ENCODE data around the gene PARD3. TPM values are rescaled to one million over a fixed set of nuclear protein-coding genes. Genes with fewer than 3 reads are reported as not detected.

Gene PARD3
- total RNA-seq, 2 donors from 2014 or later: 41.7 to 48.8 TPM

DNA sequence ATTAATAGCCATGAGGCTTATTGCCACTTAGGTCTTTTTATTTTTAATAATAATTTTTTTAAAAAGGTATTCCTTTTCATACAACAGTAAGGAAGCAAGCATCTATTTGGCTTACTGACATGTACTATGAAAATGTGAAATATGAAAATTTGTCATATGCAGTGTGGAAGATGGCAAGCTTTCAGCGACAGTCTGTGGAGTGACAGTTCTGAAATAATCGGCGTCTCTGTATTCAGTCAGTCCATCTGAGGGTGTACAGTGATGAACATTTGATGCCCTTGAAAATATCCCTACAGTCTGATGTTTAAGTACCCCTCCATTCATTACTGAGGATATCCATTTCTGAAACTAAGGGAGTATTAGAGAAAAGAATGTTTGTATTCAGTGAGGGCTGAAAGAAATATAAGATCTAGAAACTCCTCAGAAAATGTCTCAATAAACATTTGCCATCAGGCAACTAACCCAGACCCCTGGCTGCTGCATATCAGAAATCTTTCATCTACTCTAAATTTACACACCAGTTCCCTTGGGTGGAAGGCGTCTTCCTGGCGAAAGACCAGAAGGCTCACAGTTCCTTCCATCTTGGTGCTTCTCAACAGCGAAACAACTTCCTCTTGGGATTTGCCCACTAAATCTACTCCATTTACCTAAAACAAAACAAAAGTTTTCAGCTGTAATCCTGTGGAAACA lies 440.6 kb downstream of the PARD3 start:
- H3K27ac ChIP-seq: no peak overlapping the region
- H3K9ac ChIP-seq (ENCODE audit: low read depth in 2 of 2, low read length in 2 of 2): no peak overlapping the region
- DNase-seq: no peak
- no peak overlapping the region for H3K4me3 ChIP-seq
- no peaks in the 10 kb centered on the region for H3K36me3 ChIP-seq
- H3K4me1 ChIP-seq: no peaks in the 10 kb centered on the region
- H3K27me3 ChIP-seq: no peaks in the 10 kb centered on the region
- H3K9me3 ChIP-seq: no peaks in the 10 kb centered on the region
- intact Hi-C loops (cut with DNase I): no loop called here
- TF ChIP-seq, protein P1, sequence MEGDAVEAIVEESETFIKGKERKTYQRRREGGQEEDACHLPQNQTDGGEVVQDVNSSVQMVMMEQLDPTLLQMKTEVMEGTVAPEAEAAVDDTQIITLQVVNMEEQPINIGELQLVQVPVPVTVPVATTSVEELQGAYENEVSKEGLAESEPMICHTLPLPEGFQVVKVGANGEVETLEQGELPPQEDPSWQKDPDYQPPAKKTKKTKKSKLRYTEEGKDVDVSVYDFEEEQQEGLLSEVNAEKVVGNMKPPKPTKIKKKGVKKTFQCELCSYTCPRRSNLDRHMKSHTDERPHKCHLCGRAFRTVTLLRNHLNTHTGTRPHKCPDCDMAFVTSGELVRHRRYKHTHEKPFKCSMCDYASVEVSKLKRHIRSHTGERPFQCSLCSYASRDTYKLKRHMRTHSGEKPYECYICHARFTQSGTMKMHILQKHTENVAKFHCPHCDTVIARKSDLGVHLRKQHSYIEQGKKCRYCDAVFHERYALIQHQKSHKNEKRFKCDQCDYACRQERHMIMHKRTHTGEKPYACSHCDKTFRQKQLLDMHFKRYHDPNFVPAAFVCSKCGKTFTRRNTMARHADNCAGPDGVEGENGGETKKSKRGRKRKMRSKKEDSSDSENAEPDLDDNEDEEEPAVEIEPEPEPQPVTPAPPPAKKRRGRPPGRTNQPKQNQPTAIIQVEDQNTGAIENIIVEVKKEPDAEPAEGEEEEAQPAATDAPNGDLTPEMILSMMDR (IDR thresholded peaks at IDR 0.05): no peak

DNA sequence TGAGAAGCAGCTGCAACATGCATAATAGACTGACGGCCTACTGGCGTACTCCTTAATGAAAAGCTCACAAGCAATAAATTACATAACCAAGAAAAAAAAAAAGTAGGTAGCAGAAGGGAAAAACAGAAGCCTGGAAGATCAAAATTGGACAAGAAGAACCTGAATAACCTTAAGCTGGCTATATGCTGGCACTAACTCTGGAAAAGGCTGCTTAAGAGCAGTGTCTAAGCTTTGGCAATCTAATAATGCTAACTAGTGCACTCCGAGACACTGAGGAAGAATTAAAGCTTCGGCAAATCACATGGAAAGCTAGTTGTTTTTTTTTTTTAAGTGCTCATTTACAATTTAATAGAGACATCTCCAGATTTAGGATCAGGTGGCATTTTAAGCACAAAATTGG lies 441.9 kb downstream of the PARD3 start:
- no peak overlapping the region for H3K27ac ChIP-seq
- no peak for DNase-seq
- no peaks in the 10 kb centered on the region for H3K27me3 ChIP-seq
- H3K9me3 ChIP-seq: no peaks in the 10 kb centered on the region
- no peaks in the 10 kb centered on the region for H3K4me1 ChIP-seq
- intact Hi-C loops (cut with DNase I): no loop called here
- no peak overlapping the region for H3K4me3 ChIP-seq
- TF ChIP-seq, protein P1 (IDR thresholded peaks at IDR 0.05): no peak
- no peak overlapping the region for H3K9ac ChIP-seq (ENCODE audit: low read depth in 2 of 2, low read length in 2 of 2)
- H3K36me3 ChIP-seq: no peaks in the 10 kb centered on the region

DNA sequence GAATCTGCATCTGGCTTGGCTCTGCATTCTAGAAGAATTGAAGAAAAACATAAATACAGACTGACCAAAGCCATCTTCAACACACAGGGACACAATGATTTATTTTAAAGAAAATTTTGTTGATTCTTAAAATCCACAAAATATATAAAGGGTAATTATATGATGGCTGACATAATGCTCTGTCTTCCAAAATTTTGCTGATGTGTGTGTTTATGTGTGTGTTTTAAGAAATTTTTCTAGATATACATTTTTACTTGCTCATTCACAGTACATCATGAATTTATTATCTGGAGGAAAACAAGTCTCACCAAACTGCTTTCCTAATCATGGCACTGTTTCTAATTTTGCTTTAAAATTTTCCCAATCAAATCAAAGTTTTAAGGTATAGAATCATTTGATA lies 442.6 kb downstream of the PARD3 start:
- no peak overlapping the region for H3K27ac ChIP-seq
- H3K27me3 ChIP-seq: no peaks in the 10 kb centered on the region
- no peak overlapping the region for H3K9ac ChIP-seq (ENCODE audit: low read depth in 2 of 2, low read length in 2 of 2)
- intact Hi-C loops (cut with DNase I): no loop called here
- no peaks in the 10 kb centered on the region for H3K4me1 ChIP-seq
- no peak overlapping the region for H3K4me3 ChIP-seq
- TF ChIP-seq, protein P1 (IDR thresholded peaks at IDR 0.05): no peak
- no peaks in the 10 kb centered on the region for H3K9me3 ChIP-seq
- no peak for DNase-seq
- H3K36me3 ChIP-seq: no peaks in the 10 kb centered on the region

DNA sequence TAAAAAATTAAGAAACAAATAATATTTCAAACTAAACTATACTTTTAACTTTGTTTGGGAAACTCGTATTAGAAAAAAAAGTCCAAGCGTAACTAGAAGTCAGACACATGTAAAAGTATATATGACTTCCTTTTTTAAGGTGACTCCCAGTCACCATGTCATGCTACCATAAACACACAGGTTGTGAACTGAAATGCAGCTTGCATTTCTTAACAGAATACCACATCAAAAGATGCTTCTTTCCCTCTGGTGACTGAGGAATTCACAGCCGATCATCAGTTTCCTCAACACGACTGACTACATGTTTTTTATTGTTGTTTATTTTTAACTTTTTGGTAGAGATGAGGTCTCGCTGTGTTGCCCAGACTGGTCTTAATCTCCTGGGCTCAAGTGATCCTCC lies 445.0 kb downstream of the PARD3 start:
- Histone ChIP-seq H3K9me3 (no peaks in the 10 kb centered on the region), H3K9ac (ENCODE audit: low read depth in 2 of 2, low read length in 2 of 2) (no peak overlapping the region), H3K27me3 (no peaks in the 10 kb centered on the region), H3K4me3 (no peak overlapping the region), H3K27ac (no peak overlapping the region), H3K4me1 (no peaks in the 10 kb centered on the region), H3K36me3 (no peaks in the 10 kb centered on the region)
- DNase-seq: no peak
- TF ChIP-seq, protein P1 (IDR thresholded peaks at IDR 0.05): no peak
- intact Hi-C loops (cut with DNase I): no loop called here

DNA sequence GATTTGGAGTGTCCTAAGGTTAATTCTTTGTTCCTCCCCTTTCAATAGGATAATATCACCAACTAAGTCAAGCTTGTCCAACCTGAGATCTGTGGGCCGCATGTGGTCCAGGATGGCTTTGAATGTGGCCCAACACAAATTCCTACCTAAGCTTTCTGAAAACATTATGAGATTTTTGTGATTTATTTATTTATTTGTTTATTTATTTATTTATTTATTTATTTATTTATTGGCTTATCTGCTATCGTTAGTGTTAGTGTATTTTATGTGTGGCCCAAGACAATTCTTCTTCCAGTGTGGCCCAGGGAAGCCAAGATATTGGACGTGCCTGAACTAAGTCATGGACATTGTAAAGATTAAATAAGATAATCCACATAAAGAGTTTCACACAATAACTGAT lies 446.0 kb downstream of the PARD3 start:
- TF ChIP-seq, protein P1 (IDR thresholded peaks at IDR 0.05): no peak
- no peaks in the 10 kb centered on the region for H3K9me3 ChIP-seq
- intact Hi-C loops (cut with DNase I): no loop called here
- no peaks in the 10 kb centered on the region for H3K36me3 ChIP-seq
- H3K4me3 ChIP-seq: no peak overlapping the region
- no peak overlapping the region for H3K9ac ChIP-seq (ENCODE audit: low read depth in 2 of 2, low read length in 2 of 2)
- no peak overlapping the region for H3K27ac ChIP-seq
- no peaks in the 10 kb centered on the region for H3K4me1 ChIP-seq
- no peak for DNase-seq
- H3K27me3 ChIP-seq: no peaks in the 10 kb centered on the region

Data from colonic mucosa (tissue), 4 donors.